ENCODE measurements around the gene GTPBP2. TPM values are rescaled to one million over a fixed set of nuclear protein-coding genes. Genes with fewer than 3 reads are reported as not detected.
"Not testable (repeated sequence)": the region's sequence is repeated elsewhere in the genome, so short reads cannot be mapped to it uniquely, and the experiment has no call there.

GTPBP2 gene
- total and polyA plus RNA-seq, 2 of the 8 experiments (the other 6 are each of a cell fraction or from before 2014, with no cell fraction given), result 58.3 to 86.1 TPM

DNA sequence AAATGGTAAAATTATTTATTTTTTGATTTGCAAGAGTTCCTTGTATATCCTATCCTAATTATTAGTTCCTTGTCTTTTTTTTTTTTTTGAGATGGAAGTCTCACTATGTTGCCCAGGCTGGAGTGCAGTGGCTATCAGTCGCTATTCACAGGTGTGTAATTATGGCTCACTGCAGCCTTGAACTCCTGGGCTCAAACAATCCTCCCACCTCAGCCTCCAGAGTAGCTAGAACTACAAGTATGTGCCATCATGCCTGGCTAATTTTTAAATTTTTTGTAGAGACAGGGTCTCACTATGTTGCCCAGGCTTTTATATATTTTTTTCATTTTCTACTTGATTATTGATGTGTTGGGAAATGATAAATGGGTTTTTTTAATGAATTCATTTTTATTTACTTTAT is 39.5 kb downstream of the GTPBP2 start:
- H2BK20ac ChIP-seq (ENCODE audit: low read length); H4K8ac ChIP-seq (ENCODE audit: extremely low read depth, insufficient read depth, low read length); H3K18ac ChIP-seq (ENCODE audit: extremely low read depth, low read length); H2BK12ac ChIP-seq (ENCODE audit: low read depth, low read length); H4K91ac ChIP-seq (replicated peaks; ENCODE audit: insufficient read length, low read length); DNase-seq (ENCODE audit: low read depth in 1 of 2, low spot score in 2 of 2); H3K23ac ChIP-seq (ENCODE audit: insufficient read length); H3K4ac ChIP-seq (replicated peaks; ENCODE audit: insufficient read length, low read depth, low read length); H3K14ac ChIP-seq (ENCODE audit: insufficient read length); H3K79me2 ChIP-seq (ENCODE audit: control insufficient read depth in 1 of 2, insufficient read depth in 2 of 2, low read length in 2 of 2); H3K9me3 ChIP-seq (ENCODE audit: insufficient read depth in 2 of 2, low read depth in 1 of 2, low read length in 1 of 2); H2BK120ac ChIP-seq (replicated peaks; ENCODE audit: low read depth, low read length); H2BK15ac ChIP-seq (ENCODE audit: low read length); H4K5ac ChIP-seq (ENCODE audit: insufficient read length, low read depth, low read length); H3K4me2 ChIP-seq (ENCODE audit: insufficient read depth in 1 of 2, low read depth in 2 of 2, low read length in 2 of 2); H2BK5ac ChIP-seq (ENCODE audit: low read depth, low read length); H2AK5ac ChIP-seq (ENCODE audit: low read depth, low read length); H3K56ac ChIP-seq (replicated peaks; ENCODE audit: insufficient read length, low read depth, low read length); H3K27ac ChIP-seq (ENCODE audit: low read depth, low read length); H3K27me3 ChIP-seq (replicated peaks in 1 of 4; ENCODE audit: control insufficient read depth in 3 of 4, extremely low read depth in 1 of 4, insufficient read depth in 3 of 4, low read length in 3 of 4); H3K4me3 ChIP-seq (ENCODE audit: extremely low read depth in 1 of 4, insufficient read depth in 2 of 4, low read depth in 3 of 4, low read length in 4 of 4); CTCF ChIA-PET (ENCODE audit: partially characterized antibody); H3K79me1 ChIP-seq (ENCODE audit: low read depth, low read length); H3K9ac ChIP-seq (replicated peaks in 1 of 4; ENCODE audit: extremely low read depth in 1 of 4, low read depth in 3 of 4, low read length in 3 of 4); H4K20me1 ChIP-seq (replicated peaks in 1 of 2; ENCODE audit: control insufficient read depth in 1 of 2, insufficient read depth in 2 of 2, low read length in 2 of 2); FAIRE-seq; H3K23me2 ChIP-seq (ENCODE audit: low read depth, low read length); H3K4me1 ChIP-seq (replicated peaks in 1 of 4; ENCODE audit: control insufficient read depth in 3 of 4, insufficient read depth in 4 of 4, low read length in 3 of 4); H2AFZ ChIP-seq (ENCODE audit: low read length); POLR2A ChIA-PET (ENCODE audit: partially characterized antibody): not testable (repeated sequence)
- 100% methylated on average over 1 of the region's 1 CpG; no CpG with 5 or more reads in 1 of the 2 experiments for WGBS, 2 experiments (ENCODE audit: extremely low coverage in 1 of 2, insufficient coverage in 1 of 2, insufficient read length in 1 of 2, insufficient replicate concordance in 2 of 2, low coverage in 1 of 2, low lambda C conversion rate in 2 of 2, missing lambda C conversion rate in 1 of 2)
- H3K36me3 ChIP-seq (ENCODE audit: control insufficient read depth in 2 of 4, insufficient read depth in 4 of 4, low read length in 3 of 4), result peaks cover under 1 to 24% (median 10%) of the 10 kb centered on the region in 4 experiments; a peak in 5 of 8 replicates
